GM23338 (cell line): Measurements from ENCODE around the gene IFT88. TPM values are rescaled to one million over a fixed set of nuclear protein-coding genes. Genes with fewer than 3 reads are reported as not detected.

ENCODE experiments used
- ATAC-seq: fragments of 200-7000 bp; cut with Tn5 transposase; 3 replicates; pipeline ENCODE4 v1.9.1; 2020
- DNase-seq: peaks from one replicate; pipeline ENCODE4 v3.0.0-alpha.2; 2015; ENCODE audit warnings: low spot score
- H2AFZ ChIP-seq: fragments of 200-600 bp; sonication (generic); 2 replicates; pipeline ENCODE4 v1.8.0; 2016; ENCODE audit warnings: antibody characterized with exemption, mild to moderate bottlenecking, moderate library complexity
- H3F3A ChIP-seq: fragments of 200-600 bp; sonication (generic); replicated peaks from 2 replicates; pipeline ENCODE4 v1.8.0; 2017; ENCODE audit warnings: antibody characterized with exemption, mixed run types, low read depth
- H3K27ac ChIP-seq: fragments of 200-600 bp; sonication (generic); 2 replicates; pipeline ENCODE4 v1.6.1; 2016; ENCODE audit warnings: low read depth
- H3K27me3 ChIP-seq: fragments of 200-600 bp; sonication (generic); 2 replicates; pipeline ENCODE4 v1.8.0; 2016; ENCODE audit warnings: mild to moderate bottlenecking, mixed run types, moderate library complexity; ENCODE audit not compliant: insufficient read depth
- H3K36me3 ChIP-seq: fragments of 200-600 bp; sonication (generic); 2 replicates; pipeline ENCODE4 v1.8.0; 2016; ENCODE audit warnings: mild to moderate bottlenecking; ENCODE audit not compliant: insufficient read depth
- H3K4me1 ChIP-seq: fragments of 200-600 bp; sonication (generic); 2 replicates; pipeline ENCODE4 v1.8.0; 2016; ENCODE audit warnings: mild to moderate bottlenecking, moderate library complexity; ENCODE audit not compliant: insufficient read depth
- H3K4me2 ChIP-seq: fragments of 200-600 bp; sonication (generic); 2 replicates; pipeline ENCODE4 v1.7.1; 2017; ENCODE audit warnings: mixed run types
- H3K4me3 ChIP-seq: fragments of 200-600 bp; sonication (generic); 2 replicates; pipeline ENCODE4 v1.6.1; 2016; ENCODE audit warnings: mixed run types
- H3K79me2 ChIP-seq: fragments of 200-600 bp; sonication (generic); replicated peaks from 2 replicates; pipeline ENCODE4 v1.8.0; 2017; ENCODE audit warnings: mild to moderate bottlenecking; ENCODE audit not compliant: insufficient read depth
- H3K9me2 ChIP-seq: fragments of 200-600 bp; sonication (generic); 2 replicates; pipeline ENCODE4 v1.8.0; 2017; ENCODE audit not compliant: insufficient read depth
- H4K20me1 ChIP-seq: fragments of 200-600 bp; sonication (generic); replicated peaks from 2 replicates; pipeline ENCODE4 v1.8.0; 2017; ENCODE audit warnings: mild to moderate bottlenecking; ENCODE audit not compliant: insufficient read depth
- H3K27ac Mint-ChIP-seq: 2 replicates; pipeline ENCODE4 v1.8.0; 2020; ENCODE audit warnings: inconsistent platforms, mild to moderate bottlenecking, moderate library complexity, mixed read lengths
- H3K27me3 Mint-ChIP-seq: 3 replicates; pipeline ENCODE4 v1.8.0; 2022; ENCODE audit warnings: low read depth, mild to moderate bottlenecking, moderate library complexity, mixed read lengths, inconsistent platforms; ENCODE audit not compliant: insufficient read depth, poor library complexity
- H3K36me3 Mint-ChIP-seq: 3 replicates; pipeline ENCODE4 v1.8.0; 2021; ENCODE audit warnings: low read depth, mild to moderate bottlenecking, inconsistent platforms, moderate library complexity, mixed read lengths
- H3K4me1 Mint-ChIP-seq: 3 replicates; pipeline ENCODE4 v1.8.0; 2020; ENCODE audit warnings: mild to moderate bottlenecking, inconsistent platforms, mixed read lengths
- H3K4me3 Mint-ChIP-seq: 3 replicates; pipeline ENCODE4 v1.8.0; 2021; ENCODE audit warnings: moderate library complexity, mild to moderate bottlenecking, inconsistent platforms, mixed read lengths
- H3K9me3 Mint-ChIP-seq: 3 replicates; pipeline ENCODE4 v1.8.0; 2020; ENCODE audit warnings: moderate library complexity, mild to moderate bottlenecking, inconsistent platforms, mixed read lengths
- CREB1 ChIP-seq: fragments of 250-450 bp; sonication (Bioruptor Pico); IDR thresholded peaks from 2 replicates; pipeline ENCODE4 v1.5.0; 2020; ENCODE audit warnings: low read depth, mild to moderate bottlenecking, moderate library complexity
- EZH2 ChIP-seq: fragments of 200-600 bp; sonication (generic); IDR thresholded peaks from one replicate; pipeline ENCODE4 v1.8.0; 2017; ENCODE audit warnings: antibody characterized with exemption, mild to moderate bottlenecking, low read depth; ENCODE audit not compliant: unreplicated experiment
- EZH2phosphoT487 ChIP-seq: fragments of 200-600 bp; sonication (generic); IDR thresholded peaks from one replicate; pipeline ENCODE4 v1.8.1; 2018; ENCODE audit warnings: antibody characterized with exemption; ENCODE audit not compliant: unreplicated experiment
- JUNB ChIP-seq: IDR thresholded peaks from one replicate; pipeline ENCODE4 v1.6.1; 2016; ENCODE audit warnings: antibody characterized with exemption; ENCODE audit not compliant: unreplicated experiment
- NANOG ChIP-seq: IDR thresholded peaks from 2 replicates; pipeline ENCODE4 v1.6.1; 2016; ENCODE audit warnings: antibody characterized with exemption, borderline replicate concordance
- POLR2AphosphoS5 ChIP-seq: IDR thresholded peaks from 2 replicates; pipeline ENCODE4 v1.6.1; 2016; ENCODE audit warnings: antibody characterized with exemption, low read depth
- STAT1 ChIP-seq: IDR thresholded peaks from one replicate; pipeline ENCODE4 v1.6.1; 2016; ENCODE audit warnings: antibody characterized with exemption; ENCODE audit not compliant: unreplicated experiment
- ZNF114 ChIP-seq: fragments of 250-450 bp; sonication (Bioruptor Pico); IDR thresholded peaks from 2 replicates; pipeline ENCODE4 v1.5.0; 2020; ENCODE audit warnings: mild to moderate bottlenecking, moderate library complexity
- ZNF331 ChIP-seq: fragments of 250-450 bp; sonication (Bioruptor Pico); IDR thresholded peaks from 2 replicates; pipeline ENCODE4 v1.5.0; 2020; ENCODE audit warnings: low read depth, mild to moderate bottlenecking, moderate library complexity
- ZNF462 ChIP-seq: fragments of 250-450 bp; sonication (Bioruptor Pico); IDR thresholded peaks from 2 replicates; pipeline ENCODE4 v1.5.0; 2020; ENCODE audit warnings: mild to moderate bottlenecking, moderate library complexity
- polyA plus RNA-seq: library from polyadenylated mRNA; unstranded; fragments of >200 nt; fragmentation: Nextera tagmentation; extraction: Ambion mirVana; gene quantifications from 2 replicates; pipeline ENCODE4 v1.2.1, GENCODE V29; 2016
- total RNA-seq: library from RNA; depleted of rRNA; stranded (reverse); fragments of >200 nt; shearing (Covaris generic); gene quantifications from 2 replicates; pipeline ENCODE4 v1.2.3, GENCODE V29; 2014
- TF ChIP-seq, protein P1 (sequence below): IDR thresholded peaks from 2 replicates; pipeline ENCODE4 v1.6.1; 2016; ENCODE audit warnings: antibody characterized with exemption
- TF ChIP-seq, protein P2 (sequence below): IDR thresholded peaks from one replicate; pipeline ENCODE4 v1.6.1; 2018; ENCODE audit warnings: antibody characterized with exemption; ENCODE audit not compliant: unreplicated experiment
- TF ChIP-seq, protein P3 (sequence below), 2 experiments: fragments of 200-600 bp in 1 of 2; sonication (generic) in 1 of 2; conservative IDR thresholded peaks; 2 replicates each; pipeline versions ENCODE4 v1.5.1 to v1.6.1; 2016 to 2017; ENCODE audit warnings: antibody characterized with exemption in 2 of 2, low read depth in 2 of 2, mild to moderate bottlenecking in 2 of 2, moderate library complexity in 1 of 2

IFT88 gene
- total and polyA plus RNA-seq, 2 experiments from 2014 or later = 8.2 to 8.7 TPM

DNA sequence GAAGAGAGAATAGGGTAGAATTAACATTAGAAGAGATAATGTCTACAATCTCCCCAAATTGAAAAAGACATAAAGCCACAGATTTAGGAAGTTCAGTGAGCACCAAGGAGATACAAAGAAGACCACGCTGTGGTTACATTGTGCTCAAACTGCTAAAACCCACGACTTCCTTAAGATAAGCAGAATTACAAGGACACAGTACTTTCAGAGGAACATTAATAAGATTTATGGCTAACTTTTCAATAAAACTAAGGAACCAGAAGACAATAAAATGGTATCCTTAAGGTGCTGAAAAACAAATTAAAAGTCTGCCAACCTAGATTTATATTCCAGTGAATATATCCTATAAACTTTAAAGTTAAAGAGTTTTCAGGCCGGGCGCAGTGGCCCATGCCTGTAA, 129.1 kb downstream of the IFT88 start:
- Mint-ChIP-seq H3K4me1 (no peaks in the 10 kb centered on the region), H3K36me3 (no peaks in the 10 kb centered on the region), H3K27me3 (peaks cover 8% of the 10 kb centered on the region), H3K4me3 (no peak overlapping the region), H3K9me3 (no peaks in the 10 kb centered on the region), H3K27ac (no peak overlapping the region)
- H3K36me3 ChIP-seq = no peaks in the 10 kb centered on the region
- H2AFZ ChIP-seq = no peak overlapping the region
- H3K9me2 ChIP-seq = no peaks in the 10 kb centered on the region
- TF ChIP-seq, protein P1, sequence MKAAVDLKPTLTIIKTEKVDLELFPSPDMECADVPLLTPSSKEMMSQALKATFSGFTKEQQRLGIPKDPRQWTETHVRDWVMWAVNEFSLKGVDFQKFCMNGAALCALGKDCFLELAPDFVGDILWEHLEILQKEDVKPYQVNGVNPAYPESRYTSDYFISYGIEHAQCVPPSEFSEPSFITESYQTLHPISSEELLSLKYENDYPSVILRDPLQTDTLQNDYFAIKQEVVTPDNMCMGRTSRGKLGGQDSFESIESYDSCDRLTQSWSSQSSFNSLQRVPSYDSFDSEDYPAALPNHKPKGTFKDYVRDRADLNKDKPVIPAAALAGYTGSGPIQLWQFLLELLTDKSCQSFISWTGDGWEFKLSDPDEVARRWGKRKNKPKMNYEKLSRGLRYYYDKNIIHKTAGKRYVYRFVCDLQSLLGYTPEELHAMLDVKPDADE = no peak
- TF ChIP-seq JUNB (no peak), ZNF462 (CRISPR knock-in tag) (no peak), NANOG (no peak), ZNF331 (CRISPR knock-in tag) (no peak), CREB1 (CRISPR knock-in tag) (no peak), EZH2 (no peak), STAT1 (no peak), EZH2phosphoT487 (no peak), ZNF114 (CRISPR knock-in tag) (no peak), POLR2AphosphoS5 (no peak)
- TF ChIP-seq, protein P2, sequence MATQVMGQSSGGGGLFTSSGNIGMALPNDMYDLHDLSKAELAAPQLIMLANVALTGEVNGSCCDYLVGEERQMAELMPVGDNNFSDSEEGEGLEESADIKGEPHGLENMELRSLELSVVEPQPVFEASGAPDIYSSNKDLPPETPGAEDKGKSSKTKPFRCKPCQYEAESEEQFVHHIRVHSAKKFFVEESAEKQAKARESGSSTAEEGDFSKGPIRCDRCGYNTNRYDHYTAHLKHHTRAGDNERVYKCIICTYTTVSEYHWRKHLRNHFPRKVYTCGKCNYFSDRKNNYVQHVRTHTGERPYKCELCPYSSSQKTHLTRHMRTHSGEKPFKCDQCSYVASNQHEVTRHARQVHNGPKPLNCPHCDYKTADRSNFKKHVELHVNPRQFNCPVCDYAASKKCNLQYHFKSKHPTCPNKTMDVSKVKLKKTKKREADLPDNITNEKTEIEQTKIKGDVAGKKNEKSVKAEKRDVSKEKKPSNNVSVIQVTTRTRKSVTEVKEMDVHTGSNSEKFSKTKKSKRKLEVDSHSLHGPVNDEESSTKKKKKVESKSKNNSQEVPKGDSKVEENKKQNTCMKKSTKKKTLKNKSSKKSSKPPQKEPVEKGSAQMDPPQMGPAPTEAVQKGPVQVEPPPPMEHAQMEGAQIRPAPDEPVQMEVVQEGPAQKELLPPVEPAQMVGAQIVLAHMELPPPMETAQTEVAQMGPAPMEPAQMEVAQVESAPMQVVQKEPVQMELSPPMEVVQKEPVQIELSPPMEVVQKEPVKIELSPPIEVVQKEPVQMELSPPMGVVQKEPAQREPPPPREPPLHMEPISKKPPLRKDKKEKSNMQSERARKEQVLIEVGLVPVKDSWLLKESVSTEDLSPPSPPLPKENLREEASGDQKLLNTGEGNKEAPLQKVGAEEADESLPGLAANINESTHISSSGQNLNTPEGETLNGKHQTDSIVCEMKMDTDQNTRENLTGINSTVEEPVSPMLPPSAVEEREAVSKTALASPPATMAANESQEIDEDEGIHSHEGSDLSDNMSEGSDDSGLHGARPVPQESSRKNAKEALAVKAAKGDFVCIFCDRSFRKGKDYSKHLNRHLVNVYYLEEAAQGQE = no peak
- TF ChIP-seq, protein P3, sequence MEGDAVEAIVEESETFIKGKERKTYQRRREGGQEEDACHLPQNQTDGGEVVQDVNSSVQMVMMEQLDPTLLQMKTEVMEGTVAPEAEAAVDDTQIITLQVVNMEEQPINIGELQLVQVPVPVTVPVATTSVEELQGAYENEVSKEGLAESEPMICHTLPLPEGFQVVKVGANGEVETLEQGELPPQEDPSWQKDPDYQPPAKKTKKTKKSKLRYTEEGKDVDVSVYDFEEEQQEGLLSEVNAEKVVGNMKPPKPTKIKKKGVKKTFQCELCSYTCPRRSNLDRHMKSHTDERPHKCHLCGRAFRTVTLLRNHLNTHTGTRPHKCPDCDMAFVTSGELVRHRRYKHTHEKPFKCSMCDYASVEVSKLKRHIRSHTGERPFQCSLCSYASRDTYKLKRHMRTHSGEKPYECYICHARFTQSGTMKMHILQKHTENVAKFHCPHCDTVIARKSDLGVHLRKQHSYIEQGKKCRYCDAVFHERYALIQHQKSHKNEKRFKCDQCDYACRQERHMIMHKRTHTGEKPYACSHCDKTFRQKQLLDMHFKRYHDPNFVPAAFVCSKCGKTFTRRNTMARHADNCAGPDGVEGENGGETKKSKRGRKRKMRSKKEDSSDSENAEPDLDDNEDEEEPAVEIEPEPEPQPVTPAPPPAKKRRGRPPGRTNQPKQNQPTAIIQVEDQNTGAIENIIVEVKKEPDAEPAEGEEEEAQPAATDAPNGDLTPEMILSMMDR (conservative IDR thresholded peaks at IDR 0.05; ENCODE audit: low read depth in 2 of 2) = no peak
- H4K20me1 ChIP-seq = no peaks in the 10 kb centered on the region
- H3K4me1 ChIP-seq = no peaks in the 10 kb centered on the region
- no peaks in the 10 kb centered on the region for H3F3A ChIP-seq
- H3K79me2 ChIP-seq = no peaks in the 10 kb centered on the region
- H3K4me2 ChIP-seq = no peak overlapping the region
- H3K27ac ChIP-seq = no peak overlapping the region
- no peak overlapping the region for H3K4me3 ChIP-seq
- DNase-seq (no peak), ATAC-seq (no peak)
- peaks cover 11% of the 10 kb centered on the region for H3K27me3 ChIP-seq
